NCI-H526 (cell line): ENCODE measurements around the gene CDK6.
"Not testable (repeated sequence)": the region's sequence is repeated elsewhere in the genome, so short reads cannot be mapped to it uniquely, and the experiment has no call there.

Experiments
- DNase-seq, 2 experiments: peaks; one replicate each; lab custom pipeline; 2025; lab: John Stamatoyannopoulos, UW

CDK6 gene

GRCh38 chr7:92836489-92836999 is at the start of gene CDK6:
TSS of gene CDK6 (minus strand) at chr7:92836573. CDS start at chr7:92833323, 3,250 bp downstream.
- DNase-seq: peak in 1 of 2 experiments; percentile 77

DNA sequence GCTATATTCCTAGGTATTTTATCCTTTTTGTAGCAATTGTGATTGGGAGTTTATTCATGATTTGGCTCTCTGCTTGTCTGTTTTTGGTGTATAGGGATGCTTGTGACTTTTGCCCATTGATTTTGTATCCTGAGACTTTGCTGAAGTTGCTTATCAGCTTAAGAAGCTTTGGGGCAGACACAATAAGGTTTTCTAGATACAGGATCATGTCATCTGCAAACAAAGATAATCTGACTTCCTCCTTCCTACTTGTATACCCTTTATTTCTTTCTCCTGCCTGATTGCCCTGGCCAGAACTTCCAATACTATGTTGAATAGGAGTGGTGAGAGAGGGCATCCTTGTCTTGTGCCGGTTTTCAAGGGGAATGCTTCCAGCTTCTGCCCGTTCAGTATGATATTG is 49.7 kb upstream of the CDK6 start:
- DNase-seq: not testable (repeated sequence)

DNA sequence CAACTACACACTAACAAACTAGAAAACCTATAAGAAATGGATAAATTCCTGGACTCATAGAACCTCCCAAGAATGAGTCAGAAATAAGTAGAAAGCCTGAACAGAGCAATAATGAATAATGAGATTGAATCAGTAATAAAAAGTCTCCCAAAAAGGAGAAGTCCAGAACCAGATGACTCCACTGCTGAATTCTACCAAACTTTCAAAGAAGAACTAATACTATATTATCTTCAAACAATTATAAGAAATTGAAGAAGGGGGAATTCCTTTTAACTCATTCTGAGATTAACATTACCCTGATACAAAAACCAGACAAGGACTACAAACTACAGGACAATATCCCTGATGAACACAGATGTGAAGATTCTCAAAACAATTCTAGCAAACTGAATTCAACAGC is 47.8 kb upstream of the CDK6 start:
- no peak for DNase-seq

- no peak for DNase-seq
These were observed 46.4 kb upstream of the CDK6 start for GRCh38 chr7:92882760-92883159.

GRCh38 chr7:92881091-92881485 is 44.7 kb upstream of the CDK6 start:
- no peak for DNase-seq

DNA sequence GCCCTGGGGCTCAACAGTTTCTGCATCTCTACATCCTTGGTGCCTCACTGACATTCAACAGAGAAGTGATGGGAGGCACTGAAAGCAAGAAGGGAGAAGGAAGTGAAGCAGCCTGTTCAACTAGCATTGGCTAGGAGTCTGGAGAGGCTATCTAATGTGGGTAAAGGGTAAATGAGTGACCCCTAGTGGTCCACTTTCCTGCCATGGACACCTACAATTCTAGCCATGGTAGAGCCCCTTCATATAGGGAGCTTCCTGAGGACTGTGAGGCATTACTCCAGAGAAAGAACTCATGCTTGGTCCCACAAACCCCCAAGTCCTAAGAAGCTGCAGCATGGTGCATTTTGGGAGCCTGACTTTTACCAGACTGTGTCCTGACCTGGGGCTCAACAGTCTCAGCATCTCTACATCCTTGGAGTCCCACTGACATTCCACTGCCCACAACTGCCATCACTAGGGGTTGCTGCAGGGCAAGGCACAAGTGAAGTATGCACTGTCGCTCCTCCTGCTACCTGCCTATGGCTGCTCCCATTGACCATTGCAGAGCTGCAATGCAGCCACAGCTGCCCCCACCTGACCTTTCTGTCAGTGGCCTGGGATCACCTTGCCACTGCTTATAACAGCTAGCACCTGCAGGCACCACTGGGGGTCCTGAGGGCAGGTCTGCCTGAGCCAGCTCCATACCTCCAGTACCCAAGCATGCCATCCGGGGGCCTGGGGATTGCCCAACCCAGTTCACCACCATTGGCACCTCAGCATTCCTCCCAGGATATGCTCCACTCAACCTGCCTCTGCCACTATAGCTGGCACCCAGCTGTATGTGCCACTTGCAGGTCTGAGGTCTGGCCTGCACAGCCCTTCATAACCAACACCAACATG is 44.1 kb upstream of the CDK6 start:
- peak; percentile 52 to 68 for DNase-seq

DNA sequence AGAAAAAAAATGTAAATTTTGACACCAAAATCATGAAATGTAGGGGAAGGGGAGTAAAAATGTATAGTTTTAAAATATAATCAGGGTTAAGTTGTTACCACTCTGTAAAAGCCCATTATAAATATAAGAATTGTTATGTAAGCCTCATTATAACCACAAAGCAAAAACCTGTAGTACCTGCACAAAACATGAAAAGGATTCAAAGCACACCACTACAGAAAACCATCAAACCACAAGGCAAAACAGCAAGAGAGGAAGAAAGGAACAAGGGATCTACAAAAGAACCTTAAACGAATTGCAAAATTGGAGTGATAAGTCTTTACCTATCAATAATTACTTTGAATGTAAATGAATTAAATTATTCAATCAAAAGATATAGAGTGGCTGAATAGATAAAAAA is 41.0 kb upstream of the CDK6 start:
- DNase-seq: no peak

- no peak for DNase-seq
These were observed 40.5 kb upstream of the CDK6 start for GRCh38 chr7:92876836-92877235.

DNA sequence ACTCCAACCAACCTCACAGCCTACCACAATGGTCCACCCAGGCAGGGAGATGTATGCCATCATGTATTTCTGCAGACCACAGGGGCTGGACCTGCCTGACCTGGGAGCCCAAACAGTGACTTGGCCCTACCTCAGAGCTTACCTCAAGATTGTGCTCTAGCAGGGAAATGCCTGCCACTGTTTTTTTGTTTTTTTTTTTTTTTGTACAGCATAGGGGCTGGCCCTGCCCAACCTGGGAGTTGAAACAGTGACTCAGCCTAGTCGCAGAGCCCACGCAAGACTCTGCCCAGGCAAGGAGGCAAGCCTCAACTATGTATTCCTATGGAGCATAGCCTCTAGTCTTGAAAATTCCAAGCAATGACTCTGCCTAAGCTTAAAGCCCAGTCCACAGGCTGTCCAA is 39.3 kb upstream of the CDK6 start:
- no peak for DNase-seq

- no peak for DNase-seq
These were observed 38.8 kb upstream of the CDK6 start for GRCh38 chr7:92875173-92875572.

DNA sequence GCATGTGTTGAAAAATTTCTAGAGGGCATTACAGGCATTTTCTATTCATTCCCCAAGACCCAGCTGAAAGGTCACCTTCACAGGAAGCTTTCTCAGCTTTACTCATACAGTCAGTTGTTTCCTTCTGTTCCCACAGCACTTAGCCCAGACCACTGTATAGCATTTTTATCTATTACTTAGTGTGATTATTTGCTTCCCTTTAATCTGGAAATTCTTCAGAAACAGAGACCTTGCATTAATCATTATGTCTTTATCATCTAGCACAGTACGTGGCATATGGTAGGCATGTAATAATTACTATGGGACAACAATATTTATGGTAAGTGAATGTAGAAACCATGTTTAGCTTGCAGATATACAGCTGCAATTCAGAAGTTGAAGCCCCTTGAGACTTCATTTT is 38.2 kb upstream of the CDK6 start:
- no peak for DNase-seq

DNA sequence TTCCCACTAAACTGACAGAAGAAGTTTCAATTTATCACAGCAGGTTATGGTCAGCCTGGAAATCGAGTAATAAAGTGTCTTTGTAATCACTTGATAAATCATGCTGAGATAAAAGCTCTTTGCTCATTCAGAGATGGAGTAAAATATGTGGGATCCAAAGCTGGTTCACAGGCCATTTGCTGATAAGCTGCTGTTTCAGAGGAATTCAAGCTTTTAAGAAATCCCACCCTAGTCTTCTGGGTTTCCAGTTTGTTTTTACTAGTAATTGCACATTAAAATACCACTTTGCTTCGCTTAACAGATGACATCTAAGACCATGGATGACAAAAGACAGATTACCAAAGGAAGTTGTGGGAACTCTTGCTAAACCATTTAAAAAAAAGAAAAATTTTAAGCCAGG is 37.4 kb upstream of the CDK6 start:
- DNase-seq: no peak

- no peak for DNase-seq
These were observed 36.3 kb upstream of the CDK6 start for GRCh38 chr7:92872701-92873100.

GRCh38 chr7:92868683-92869293 is 32.4 kb upstream of the CDK6 start:
- DNase-seq: no peak

GRCh38 chr7:92864169-92864568 is 27.8 kb upstream of the CDK6 start:
- peak in 1 of 2 experiments; percentile 48 for DNase-seq

GRCh38 chr7:92856436-92856835 is 20.1 kb upstream of the CDK6 start:
- no peak for DNase-seq

DNA sequence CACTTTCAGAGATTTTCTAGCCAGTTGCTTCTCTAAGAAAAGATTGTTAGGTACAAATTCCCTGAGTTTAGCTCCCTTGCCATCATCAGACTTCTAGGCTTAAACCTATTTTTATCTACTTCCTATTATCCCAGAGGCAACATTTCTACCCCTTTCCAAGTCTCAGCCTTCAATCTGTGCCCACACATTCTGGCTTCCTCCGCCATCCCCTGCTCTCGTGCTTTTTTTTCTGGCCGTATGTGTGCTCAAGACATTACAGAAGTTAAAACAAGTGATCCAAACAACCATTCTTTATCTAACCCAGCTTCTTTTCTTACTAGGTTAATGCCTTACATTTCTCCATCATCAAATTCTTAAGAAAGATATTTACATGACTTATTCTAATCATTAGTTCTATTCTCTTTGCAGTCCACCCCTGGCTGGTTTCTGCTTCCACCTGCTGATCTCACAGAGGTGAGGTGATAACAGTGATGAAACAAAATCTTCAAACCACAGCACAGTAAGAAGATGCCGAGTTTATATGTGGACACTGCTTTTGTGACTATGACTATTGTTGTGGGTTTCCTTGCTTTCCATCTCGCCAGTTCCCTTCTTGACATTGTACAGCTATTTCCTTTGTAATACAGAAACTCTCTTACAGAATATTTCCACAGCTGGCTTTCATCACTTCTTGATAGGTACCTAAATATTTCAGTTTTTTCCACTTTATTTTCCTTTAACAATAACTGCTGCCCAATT is 18.3 kb upstream of the CDK6 start:
- no peak for DNase-seq

GRCh38 chr7:92851732-92852131 is 15.4 kb upstream of the CDK6 start:
- DNase-seq: no peak

DNA sequence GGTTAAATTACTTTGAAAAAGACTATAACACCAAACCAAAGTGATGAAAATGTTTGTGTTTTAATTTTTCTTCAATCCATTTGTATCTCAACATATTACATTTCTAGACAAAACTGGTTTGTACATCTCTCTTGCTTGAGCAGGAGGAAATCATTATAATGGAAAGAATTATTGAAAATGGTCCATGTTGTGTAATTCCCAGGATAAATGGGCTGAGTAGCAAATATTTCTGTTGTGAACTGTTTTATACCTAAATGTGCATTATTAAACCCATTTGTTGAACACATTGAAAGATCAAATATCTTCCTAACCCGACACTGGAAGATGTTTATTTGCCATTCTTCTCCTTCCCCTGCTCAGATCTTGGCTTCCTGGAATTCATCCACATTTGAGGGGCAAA is 14.1 kb upstream of the CDK6 start:
- DNase-seq: no peak

DNA sequence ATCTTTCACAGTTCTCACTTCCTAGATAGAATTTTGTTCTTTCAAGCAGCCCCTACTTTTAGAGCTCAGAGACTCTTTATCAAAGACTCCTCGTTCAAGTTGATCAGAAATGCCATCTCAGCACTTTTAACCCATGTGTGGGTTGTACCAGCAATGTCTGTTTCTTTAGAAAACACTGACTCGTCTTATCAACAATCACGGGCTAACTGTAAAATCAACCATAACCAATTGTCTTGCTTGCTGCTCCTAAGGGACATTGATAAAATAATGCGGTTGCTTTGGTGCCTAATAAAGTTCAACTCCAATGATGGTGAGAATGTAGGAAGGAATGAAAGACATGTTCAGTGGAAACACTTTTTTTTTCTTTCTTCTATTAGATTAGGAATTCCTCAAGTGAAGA is 12.9 kb upstream of the CDK6 start:
- DNase-seq: no peak

- DNase-seq: no peak
These were observed 12.5 kb upstream of the CDK6 start for GRCh38 chr7:92848851-92849250.

DNA sequence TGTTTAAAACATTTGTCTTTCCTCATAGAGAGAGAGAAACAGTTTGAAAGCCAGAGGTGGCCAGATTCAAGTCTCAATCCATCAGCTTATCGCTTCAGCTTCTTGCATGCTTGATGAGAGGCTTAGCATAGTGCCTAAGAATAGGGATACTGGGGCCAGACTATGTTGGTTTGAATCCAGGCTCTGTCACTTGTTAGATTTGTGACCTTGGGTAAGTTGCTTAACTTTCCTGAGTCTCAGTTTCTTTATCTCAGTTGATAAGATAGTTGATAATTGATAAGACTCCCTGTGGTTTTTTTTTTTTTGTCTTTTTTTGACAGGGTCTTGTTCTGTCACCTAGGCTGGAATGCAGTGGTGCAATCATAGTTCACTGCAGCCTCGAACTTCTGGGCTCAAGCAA is 12.1 kb upstream of the CDK6 start:
- DNase-seq: no peak

GRCh38 chr7:92847305-92847704 is 10.9 kb upstream of the CDK6 start:
- DNase-seq: no peak
